A549 (cell line): Measurements from ENCODE around the gene MLLT1. TPM values are rescaled to one million over a fixed set of nuclear protein-coding genes. Genes with fewer than 3 reads are reported as not detected.

Source experiments
- ATAC-seq, 2 experiments: fragments of 200-7000 bp in 1 of 2; fragments of >200 bp in 1 of 2; cut with Nextera tagmentation in 1 of 2; cut with Tn5 transposase in 1 of 2; 3 replicates each; pipeline versions ENCODE4 v1.8.0 to v1.9.1; 2018 to 2020; ENCODE audit warnings: mild to moderate bottlenecking in 1 of 2, moderate library complexity in 1 of 2
- CTCF ChIA-PET: fragments of 300-600 bp; sonication (Branson Sonifier 250); formaldehyde crosslinking; extraction: SDS; loops from one replicate; lab custom pipeline; 2021; ENCODE audit warnings: antibody characterized with exemption, inconsistent platforms; lab: Yijun Ruan, JAX
- POLR2A ChIA-PET: fragments of 350-600 bp; formaldehyde crosslinking; extraction: SDS; loops from one replicate; lab custom pipeline; 2021; ENCODE audit warnings: antibody characterized with exemption, inconsistent platforms; lab: Yijun Ruan, JAX
- DNase-seq, 2 experiments: peaks; one replicate each; pipeline versions ENCODE4 v3.0.0 to v3.0.0-alpha.2; 2011 to 2016; ENCODE audit warnings: low read depth in 1 of 2, low spot score in 1 of 2
- FAIRE-seq: peaks from 2 replicates; lab custom pipeline; 2011; peaks lifted over from hg19 to GRCh38; lab: Jason Lieb, UNC
- H3K27ac ChIP-seq, 2 experiments: fragments of >200 bp; sonication (Bioruptor Twin); formaldehyde crosslinking; 3 replicates each; pipeline ENCODE4 v1.5.1; 2016 to 2017
- H3K4me1 ChIP-seq: fragments of >200 bp; sonication (Bioruptor Twin); formaldehyde crosslinking; 3 replicates; pipeline ENCODE4 v1.6.1; 2016
- H3K4me2 ChIP-seq: fragments of >200 bp; sonication (Bioruptor Twin); formaldehyde crosslinking; 3 replicates; pipeline ENCODE4 v1.6.1; 2016
- H3K4me3 ChIP-seq: fragments of >200 bp; sonication (Bioruptor Twin); formaldehyde crosslinking; 3 replicates; pipeline ENCODE4 v1.5.1; 2016
- H3K9me3 ChIP-seq: fragments of >200 bp; sonication (Bioruptor Twin); formaldehyde crosslinking; 3 replicates; pipeline ENCODE4 v1.6.1; 2016
- BHLHE40 ChIP-seq: IDR thresholded peaks from 2 replicates; pipeline ENCODE4 v1.6.1; 2012; ENCODE audit warnings: low read depth, low read length, inconsistent platforms
- CBX2 ChIP-seq: fragments of 200-600 bp; sonication (generic); IDR thresholded peaks from 2 replicates; pipeline ENCODE4 v1.6.1; 2016; ENCODE audit warnings: low read depth, mild to moderate bottlenecking, borderline replicate concordance
- CHD4 ChIP-seq: fragments of 200-600 bp; sonication (generic); IDR thresholded peaks from 2 replicates; pipeline ENCODE4 v1.6.1; 2016; ENCODE audit warnings: antibody characterized with exemption, mild to moderate bottlenecking, borderline replicate concordance
- EHF ChIP-seq: fragments of 250-450 bp; sonication (Bioruptor Pico); IDR thresholded peaks from 2 replicates; pipeline ENCODE4 v1.5.0; 2020; ENCODE audit warnings: mild to moderate bottlenecking
- ESRRA ChIP-seq: fragments of 150-350 bp; IDR thresholded peaks from 2 replicates; pipeline ENCODE4 v1.6.1; 2014; ENCODE audit warnings: mild to moderate bottlenecking, low read length, borderline replicate concordance
- FOSB ChIP-seq: fragments of 250-450 bp; sonication (Bioruptor Pico); IDR thresholded peaks from 2 replicates; pipeline ENCODE4 v1.5.0; 2020; ENCODE audit warnings: mild to moderate bottlenecking, moderate library complexity
- GATA3 ChIP-seq: IDR thresholded peaks from 2 replicates; pipeline ENCODE4 v1.6.1; 2012; ENCODE audit warnings: borderline replicate concordance
- HES2 ChIP-seq: fragments of >200 bp; sonication (Bioruptor Twin); formaldehyde crosslinking; IDR thresholded peaks from 2 replicates; pipeline ENCODE4 v1.6.1; 2016
- HOXA7 ChIP-seq: fragments of 250-450 bp; sonication (Bioruptor Pico); IDR thresholded peaks from 2 replicates; pipeline ENCODE4 v1.5.0; 2020; ENCODE audit warnings: mild to moderate bottlenecking, moderate library complexity
- HOXB13 ChIP-seq: fragments of 250-450 bp; sonication (Bioruptor Pico); IDR thresholded peaks from 2 replicates; pipeline ENCODE4 v1.5.0; 2020; ENCODE audit warnings: low read depth, mild to moderate bottlenecking, moderate library complexity
- HOXB5 ChIP-seq: fragments of 250-450 bp; sonication (Bioruptor Pico); IDR thresholded peaks from 2 replicates; pipeline ENCODE4 v1.5.0; 2020; ENCODE audit warnings: mild to moderate bottlenecking, moderate library complexity
- JUN ChIP-seq, 2 experiments: fragments of >200 bp; sonication (Bioruptor Twin); formaldehyde crosslinking; IDR thresholded peaks; 2 replicates in 1 of 2; 3 replicates in 1 of 2; pipeline ENCODE4 v1.6.1; 2016 to 2017
- KDM1A ChIP-seq: fragments of 200-600 bp; sonication (generic); IDR thresholded peaks from 2 replicates; pipeline ENCODE4 v1.6.1; 2016; ENCODE audit warnings: low read depth, mild to moderate bottlenecking
- KDM5A ChIP-seq: fragments of 200-600 bp; sonication (generic); IDR thresholded peaks from 2 replicates; pipeline ENCODE4 v1.6.1; 2016; ENCODE audit warnings: antibody characterized with exemption, mild to moderate bottlenecking
- MAFK ChIP-seq: fragments of 450-650 bp; IDR thresholded peaks from 2 replicates; pipeline ENCODE4 v1.6.1; 2014; ENCODE audit not compliant: partially characterized antibody
- MAX ChIP-seq: IDR thresholded peaks from 2 replicates; pipeline ENCODE4 v1.6.1; 2012
- REST ChIP-seq: fragments of 200-600 bp; sonication (generic); IDR thresholded peaks from 2 replicates; pipeline ENCODE4 v1.6.1; 2016; ENCODE audit warnings: antibody characterized with exemption, mild to moderate bottlenecking, moderate library complexity
- SREBF2 ChIP-seq: fragments of 450-650 bp; IDR thresholded peaks from 2 replicates; pipeline ENCODE4 v1.6.1; 2014; ENCODE audit warnings: mild to moderate bottlenecking, moderate library complexity
- TFCP2L1 ChIP-seq: fragments of 250-450 bp; sonication (Bioruptor Pico); IDR thresholded peaks from 2 replicates; pipeline ENCODE4 v1.5.0; 2021; ENCODE audit warnings: mild to moderate bottlenecking
- ZC3H11A ChIP-seq: fragments of 450-650 bp; IDR thresholded peaks from 2 replicates; pipeline ENCODE4 v1.6.1; 2014; ENCODE audit warnings: antibody characterized with exemption, mild to moderate bottlenecking
- ZNF302 ChIP-seq: fragments of 250-450 bp; sonication (Bioruptor Pico); IDR thresholded peaks from 2 replicates; pipeline ENCODE4 v1.9.0; 2021; ENCODE audit warnings: inconsistent platforms, mild to moderate bottlenecking, moderate library complexity
- WGBS: methylation state at CpG from one replicate; pipeline ENCODE4 v1.1.6; 2017; ENCODE audit errors: missing lambda C conversion rate; 5-methylcytosine and 5-hydroxymethylcytosine counted together
- polyA plus RNA-seq, 4 experiments: library from polyadenylated mRNA; depleted of rRNA in 3 of 4; stranded (reverse); fragments of >200 nt; fragmentation: RNase III in 1 of 4; extraction: RNeasy Plus Mini Kit Qiagen cat#74134 plus additional on column Dnase treatment in 1 of 4; gene quantifications; 2 replicates in 3 of 4; 3 replicates in 1 of 4; pipeline ENCODE4 v1.2.3, GENCODE V29; 2011 to 2017
- TF ChIP-seq, protein P1 (sequence below): fragments of >200 bp; sonication (Bioruptor Twin); formaldehyde crosslinking; IDR thresholded peaks from 3 replicates; pipeline ENCODE4 v1.5.1; 2016
- TF ChIP-seq, protein P2 (sequence below): fragments of >200 bp; sonication (Bioruptor Twin); formaldehyde crosslinking; IDR thresholded peaks from 3 replicates; pipeline ENCODE4 v1.6.1; 2016
- TF ChIP-seq, protein P3 (sequence below): fragments of 250-450 bp; sonication (Bioruptor Pico); IDR thresholded peaks from 2 replicates; pipeline ENCODE4 v1.5.0; 2021; ENCODE audit warnings: mild to moderate bottlenecking, moderate library complexity, borderline replicate concordance
- TF ChIP-seq, protein P4 (sequence below): IDR thresholded peaks from 2 replicates; pipeline ENCODE4 v1.6.1; 2012

MLLT1 gene
- polyA plus RNA-seq, 2 of the 4 experiments (the other 2 are of a cell fraction), result 7.4 to 17.5 TPM

GRCh38 chr19:6248341-6248740, 31.4 kb downstream of the MLLT1 start:
- Histone ChIP-seq H3K4me2 (no peak overlapping the region), H3K4me1 (no peaks in the 10 kb centered on the region), H3K9me3 (0 out of 3 replicates have a peak, but pooled peaks cover 6% of the 10 kb centered on the region), H3K4me3 (no peak overlapping the region), H3K27ac (no peak overlapping the region)
- ATAC-seq (no peak), FAIRE-seq (no peak), DNase-seq (no peak)
- CTCF ChIA-PET, result no interaction called here
- no peak for TF ChIP-seq MAX
- TF ChIP-seq JUN (IDR thresholded peaks at IDR 0.05), result no peak
- no peak for TF ChIP-seq HOXB13 (CRISPR knock-in tag)
- no peak for TF ChIP-seq HOXA7 (CRISPR knock-in tag)
- TF ChIP-seq FOSB (CRISPR knock-in tag), result no peak
- no peak for TF ChIP-seq MAFK
- TF ChIP-seq ESRRA, result no peak
- no peak for TF ChIP-seq KDM1A
- TF ChIP-seq EHF (CRISPR knock-in tag), result no peak
- no peak for TF ChIP-seq REST
- TF ChIP-seq CBX2, result no peak
- TF ChIP-seq, protein P1, sequence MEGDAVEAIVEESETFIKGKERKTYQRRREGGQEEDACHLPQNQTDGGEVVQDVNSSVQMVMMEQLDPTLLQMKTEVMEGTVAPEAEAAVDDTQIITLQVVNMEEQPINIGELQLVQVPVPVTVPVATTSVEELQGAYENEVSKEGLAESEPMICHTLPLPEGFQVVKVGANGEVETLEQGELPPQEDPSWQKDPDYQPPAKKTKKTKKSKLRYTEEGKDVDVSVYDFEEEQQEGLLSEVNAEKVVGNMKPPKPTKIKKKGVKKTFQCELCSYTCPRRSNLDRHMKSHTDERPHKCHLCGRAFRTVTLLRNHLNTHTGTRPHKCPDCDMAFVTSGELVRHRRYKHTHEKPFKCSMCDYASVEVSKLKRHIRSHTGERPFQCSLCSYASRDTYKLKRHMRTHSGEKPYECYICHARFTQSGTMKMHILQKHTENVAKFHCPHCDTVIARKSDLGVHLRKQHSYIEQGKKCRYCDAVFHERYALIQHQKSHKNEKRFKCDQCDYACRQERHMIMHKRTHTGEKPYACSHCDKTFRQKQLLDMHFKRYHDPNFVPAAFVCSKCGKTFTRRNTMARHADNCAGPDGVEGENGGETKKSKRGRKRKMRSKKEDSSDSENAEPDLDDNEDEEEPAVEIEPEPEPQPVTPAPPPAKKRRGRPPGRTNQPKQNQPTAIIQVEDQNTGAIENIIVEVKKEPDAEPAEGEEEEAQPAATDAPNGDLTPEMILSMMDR, result no peak
- no peak for TF ChIP-seq ZC3H11A
- no peak for TF ChIP-seq ZNF302 (CRISPR knock-in tag)
- no peak for TF ChIP-seq SREBF2
- 74% methylated on average over 3 of the region's 3 CpGs for WGBS
- POLR2A ChIA-PET, result no interaction called here

DNA sequence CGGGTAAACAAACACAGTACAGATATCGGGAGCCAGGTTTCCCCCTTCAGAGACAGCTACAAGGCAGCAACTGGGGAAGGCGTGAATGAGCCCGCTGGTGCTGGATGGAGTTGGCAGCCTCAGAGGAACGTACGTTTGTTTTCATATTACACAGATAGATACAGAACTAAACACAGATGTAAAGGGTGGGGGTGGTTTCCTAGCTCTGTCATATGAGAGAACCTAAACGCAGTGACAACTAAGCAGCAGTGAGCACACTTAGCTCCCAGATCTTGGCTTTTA, 32.8 kb downstream of the MLLT1 start:
- Histone ChIP-seq H3K9me3 (0 out of 3 replicates have a peak, but pooled peaks cover 6% of the 10 kb centered on the region), H3K27ac (no peak overlapping the region), H3K4me1 (no peaks in the 10 kb centered on the region), H3K4me2 (no peak overlapping the region), H3K4me3 (no peak overlapping the region)
- FAIRE-seq (no peak), DNase-seq (no peak), ATAC-seq (no peak)
- WGBS, result 98% methylated on average over 6 of the region's 7 CpGs
- TF ChIP-seq, protein P2, sequence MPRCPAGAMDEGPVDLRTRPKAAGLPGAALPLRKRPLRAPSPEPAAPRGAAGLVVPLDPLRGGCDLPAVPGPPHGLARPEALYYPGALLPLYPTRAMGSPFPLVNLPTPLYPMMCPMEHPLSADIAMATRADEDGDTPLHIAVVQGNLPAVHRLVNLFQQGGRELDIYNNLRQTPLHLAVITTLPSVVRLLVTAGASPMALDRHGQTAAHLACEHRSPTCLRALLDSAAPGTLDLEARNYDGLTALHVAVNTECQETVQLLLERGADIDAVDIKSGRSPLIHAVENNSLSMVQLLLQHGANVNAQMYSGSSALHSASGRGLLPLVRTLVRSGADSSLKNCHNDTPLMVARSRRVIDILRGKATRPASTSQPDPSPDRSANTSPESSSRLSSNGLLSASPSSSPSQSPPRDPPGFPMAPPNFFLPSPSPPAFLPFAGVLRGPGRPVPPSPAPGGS, result no peak
- no peak for TF ChIP-seq HOXB5 (CRISPR knock-in tag)
- TF ChIP-seq GATA3, result no peak
- TF ChIP-seq HES2, result no peak
- TF ChIP-seq EHF (CRISPR knock-in tag), result no peak
- no peak for TF ChIP-seq KDM5A
- no peak for TF ChIP-seq ESRRA
- TF ChIP-seq TFCP2L1 (CRISPR knock-in tag), result no peak
- no peak for TF ChIP-seq CBX2
- TF ChIP-seq BHLHE40, result no peak
- TF ChIP-seq CHD4, result no peak
- no peak for TF ChIP-seq FOSB (CRISPR knock-in tag)
- TF ChIP-seq, protein P3, sequence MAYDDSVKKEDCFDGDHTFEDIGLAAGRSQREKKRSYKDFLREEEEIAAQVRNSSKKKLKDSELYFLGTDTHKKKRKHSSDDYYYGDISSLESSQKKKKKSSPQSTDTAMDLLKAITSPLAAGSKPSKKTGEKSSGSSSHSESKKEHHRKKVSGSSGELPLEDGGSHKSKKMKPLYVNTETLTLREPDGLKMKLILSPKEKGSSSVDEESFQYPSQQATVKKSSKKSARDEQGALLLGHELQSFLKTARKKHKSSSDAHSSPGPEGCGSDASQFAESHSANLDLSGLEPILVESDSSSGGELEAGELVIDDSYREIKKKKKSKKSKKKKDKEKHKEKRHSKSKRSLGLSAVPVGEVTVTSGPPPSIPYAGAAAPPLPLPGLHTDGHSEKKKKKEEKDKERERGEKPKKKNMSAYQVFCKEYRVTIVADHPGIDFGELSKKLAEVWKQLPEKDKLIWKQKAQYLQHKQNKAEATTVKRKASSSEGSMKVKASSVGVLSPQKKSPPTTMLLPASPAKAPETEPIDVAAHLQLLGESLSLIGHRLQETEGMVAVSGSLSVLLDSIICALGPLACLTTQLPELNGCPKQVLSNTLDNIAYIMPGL (CRISPR knock-in tag), result no peak
- TF ChIP-seq, protein P4, sequence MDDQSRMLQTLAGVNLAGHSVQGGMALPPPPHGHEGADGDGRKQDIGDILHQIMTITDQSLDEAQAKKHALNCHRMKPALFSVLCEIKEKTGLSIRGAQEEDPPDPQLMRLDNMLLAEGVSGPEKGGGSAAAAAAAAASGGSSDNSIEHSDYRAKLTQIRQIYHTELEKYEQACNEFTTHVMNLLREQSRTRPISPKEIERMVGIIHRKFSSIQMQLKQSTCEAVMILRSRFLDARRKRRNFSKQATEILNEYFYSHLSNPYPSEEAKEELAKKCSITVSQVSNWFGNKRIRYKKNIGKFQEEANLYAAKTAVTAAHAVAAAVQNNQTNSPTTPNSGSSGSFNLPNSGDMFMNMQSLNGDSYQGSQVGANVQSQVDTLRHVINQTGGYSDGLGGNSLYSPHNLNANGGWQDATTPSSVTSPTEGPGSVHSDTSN, result no peak
- no peak for TF ChIP-seq MAX
- ChIA-PET POLR2A (no interaction called here), CTCF (no interaction called here)
